ENCODE data around the gene SGCA. TPM values are rescaled to one million over a fixed set of nuclear protein-coding genes. Genes with fewer than 3 reads are reported as not detected.

SGCA gene
- total and polyA plus RNA-seq, 2 of the 13 experiments (the other 11 are each of a cell fraction or from before 2014, with no cell fraction given) = not detected

- Histone ChIP-seq H3K27ac (ENCODE audit: extremely low read length, insufficient read depth, low read length) (peak overlapping the region; percentile 95), H3K27me3 (ENCODE audit: control insufficient read depth in 1 of 2, insufficient read depth in 2 of 2, low read length in 2 of 2) (no peaks in the 10 kb centered on the region), H3K79me2 (ENCODE audit: insufficient read depth, low read length) (peaks cover 25% of the 10 kb centered on the region), H3K9me3 (ENCODE audit: low read length) (no peaks in the 10 kb centered on the region), H3K36me3 (replicated peaks in 1 of 2; ENCODE audit: control insufficient read depth in 1 of 2, insufficient read depth in 2 of 2, low read length in 2 of 2) (peaks cover 28 to 37% of the 10 kb centered on the region in 2 experiments), H3K4me3 (replicated peaks in 1 of 3; ENCODE audit: insufficient read depth in 1 of 3, low read depth in 2 of 3, low read length in 3 of 3) (peak overlapping the region in 1 of 3 experiments; percentile 86; a peak in 2 of 6 replicates), H4K20me1 (ENCODE audit: insufficient read depth, low read length) (peaks cover 11% of the 10 kb centered on the region; the same call in 1 of the 2 replicates), H3K9ac (ENCODE audit: insufficient read depth, low read depth, low read length) (peak overlapping the region; percentile 83), H2AFZ (ENCODE audit: low read length) (no peak overlapping the region), H3K4me1 (ENCODE audit: insufficient read depth, low read length) (peaks cover 46% of the 10 kb centered on the region), H3K4me2 (ENCODE audit: low read depth, low read length) (peak overlapping the region; percentile 100)
- BruUV-seq (replicated peaks) = no TSS peak
- WGBS (ENCODE audit: low lambda C conversion rate) = 83% methylated on average over 10 of the region's 10 CpGs
- ATAC-seq (no peak), FAIRE-seq (peak; percentile 63), DNase-seq (ENCODE audit: low spot score) (no peak)
- ChIA-PET POLR2A (interaction anchor here (3.0 kb wide), 1 partner anchor 45 kb away, joined by 10 read pairs; no protein-coding TSS in a partner anchor), CTCF (ENCODE audit: low intra/inter-chr PET ratio, low total read pairs) (no interaction called here)
- intact Hi-C loops (cut with micrococcal nuclease; ENCODE audit: unreplicated experiment) = no loop called here
- in situ Hi-C loops (cut with HindIII; ENCODE audit: extremely low pct_ligation_motif_present, low pct_unique_long_range_greater_than_20kb) = no loop called here
- TF ChIP-seq, protein P1, sequence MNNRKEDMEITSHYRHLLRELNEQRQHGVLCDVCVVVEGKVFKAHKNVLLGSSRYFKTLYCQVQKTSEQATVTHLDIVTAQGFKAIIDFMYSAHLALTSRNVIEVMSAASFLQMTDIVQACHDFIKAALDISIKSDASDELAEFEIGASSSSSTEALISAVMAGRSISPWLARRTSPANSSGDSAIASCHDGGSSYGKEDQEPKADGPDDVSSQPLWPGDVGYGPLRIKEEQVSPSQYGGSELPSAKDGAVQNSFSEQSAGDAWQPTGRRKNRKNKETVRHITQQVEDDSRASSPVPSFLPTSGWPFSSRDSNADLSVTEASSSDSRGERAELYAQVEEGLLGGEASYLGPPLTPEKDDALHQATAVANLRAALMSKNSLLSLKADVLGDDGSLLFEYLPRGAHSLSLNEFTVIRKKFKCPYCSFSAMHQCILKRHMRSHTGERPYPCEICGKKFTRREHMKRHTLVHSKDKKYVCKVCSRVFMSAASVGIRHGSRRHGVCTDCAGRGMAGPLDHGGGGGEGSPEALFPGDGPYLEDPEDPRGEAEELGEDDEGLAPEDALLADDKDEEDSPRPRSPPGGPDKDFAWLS (CRISPR knock-in tag; IDR thresholded peaks at IDR 0.05; ENCODE audit: borderline replicate concordance) = no peak
- TF ChIP-seq MYC (CRISPR knock-in tag; IDR thresholded peaks at IDR 0.05; ENCODE audit: borderline replicate concordance) (no peak), ZSCAN20 (CRISPR knock-in tag; IDR thresholded peaks at IDR 0.05; ENCODE audit: borderline replicate concordance) (no peak), NCOA1 (CRISPR knock-in tag; IDR thresholded peaks at IDR 0.05) (no peak), DNMT3B (CRISPR knock-in tag; conservative IDR thresholded peaks at IDR 0.05) (no peak), ZNF124 (CRISPR knock-in tag; IDR thresholded peaks at IDR 0.05) (no peak), ZNF446 (CRISPR knock-in tag; IDR thresholded peaks at IDR 0.05) (0 out of 2 replicates have a peak, but pooled peaks have one; percentile 27), ZNF263 (CRISPR knock-in tag; IDR thresholded peaks at IDR 0.05) (no peak), MBD4 (IDR thresholded peaks at IDR 0.05; ENCODE audit: borderline replicate concordance, low read length) (no peak), HES4 (CRISPR knock-in tag; IDR thresholded peaks at IDR 0.05; ENCODE audit: borderline replicate concordance) (no peak), ZNF225 (CRISPR knock-in tag; IDR thresholded peaks at IDR 0.05) (peak; percentile 58; the same call in 1 of the 2 replicates), ZNF432 (CRISPR knock-in tag; IDR thresholded peaks at IDR 0.05; ENCODE audit: borderline replicate concordance) (no peak), GATAD1 (CRISPR knock-in tag; IDR thresholded peaks at IDR 0.05) (no peak), ZNF329 (CRISPR knock-in tag; IDR thresholded peaks at IDR 0.05; ENCODE audit: low read depth) (no peak), PHF21A (CRISPR knock-in tag; IDR thresholded peaks at IDR 0.05) (no peak), LCORL (IDR thresholded peaks at IDR 0.05) (no peak), LCORL (CRISPR knock-in tag; IDR thresholded peaks at IDR 0.05) (no peak), SRSF4 (IDR thresholded peaks at IDR 0.05; ENCODE audit: low read depth, low read length, poor library complexity, severe bottlenecking) (no peak)
- TF ChIP-seq, protein P2, sequence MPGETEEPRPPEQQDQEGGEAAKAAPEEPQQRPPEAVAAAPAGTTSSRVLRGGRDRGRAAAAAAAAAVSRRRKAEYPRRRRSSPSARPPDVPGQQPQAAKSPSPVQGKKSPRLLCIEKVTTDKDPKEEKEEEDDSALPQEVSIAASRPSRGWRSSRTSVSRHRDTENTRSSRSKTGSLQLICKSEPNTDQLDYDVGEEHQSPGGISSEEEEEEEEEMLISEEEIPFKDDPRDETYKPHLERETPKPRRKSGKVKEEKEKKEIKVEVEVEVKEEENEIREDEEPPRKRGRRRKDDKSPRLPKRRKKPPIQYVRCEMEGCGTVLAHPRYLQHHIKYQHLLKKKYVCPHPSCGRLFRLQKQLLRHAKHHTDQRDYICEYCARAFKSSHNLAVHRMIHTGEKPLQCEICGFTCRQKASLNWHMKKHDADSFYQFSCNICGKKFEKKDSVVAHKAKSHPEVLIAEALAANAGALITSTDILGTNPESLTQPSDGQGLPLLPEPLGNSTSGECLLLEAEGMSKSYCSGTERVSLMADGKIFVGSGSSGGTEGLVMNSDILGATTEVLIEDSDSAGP (CRISPR knock-in tag; IDR thresholded peaks at IDR 0.05; ENCODE audit: borderline replicate concordance) = no peak
- TF ChIP-seq, protein P3, sequence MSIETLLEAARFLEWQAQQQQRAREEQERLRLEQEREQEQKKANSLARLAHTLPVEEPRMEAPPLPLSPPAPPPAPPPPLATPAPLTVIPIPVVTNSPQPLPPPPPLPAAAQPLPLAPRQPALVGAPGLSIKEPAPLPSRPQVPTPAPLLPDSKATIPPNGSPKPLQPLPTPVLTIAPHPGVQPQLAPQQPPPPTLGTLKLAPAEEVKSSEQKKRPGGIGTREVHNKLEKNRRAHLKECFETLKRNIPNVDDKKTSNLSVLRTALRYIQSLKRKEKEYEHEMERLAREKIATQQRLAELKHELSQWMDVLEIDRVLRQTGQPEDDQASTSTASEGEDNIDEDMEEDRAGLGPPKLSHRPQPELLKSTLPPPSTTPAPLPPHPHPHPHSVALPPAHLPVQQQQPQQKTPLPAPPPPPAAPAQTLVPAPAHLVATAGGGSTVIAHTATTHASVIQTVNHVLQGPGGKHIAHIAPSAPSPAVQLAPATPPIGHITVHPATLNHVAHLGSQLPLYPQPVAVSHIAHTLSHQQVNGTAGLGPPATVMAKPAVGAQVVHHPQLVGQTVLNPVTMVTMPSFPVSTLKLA (IDR thresholded peaks at IDR 0.05) = no peak
Measured at GRCh38 chr17:50146230-50146926, 19.4 kb upstream of the SGCA start.
